Endothelial cell of umbilical vein (primary cell): ENCODE measurements around the gene FAM200C. TPM values are rescaled to one million over a fixed set of nuclear protein-coding genes. Genes with fewer than 3 reads are reported as not detected.

Experiments used
- BruUV-seq: library from RNA; stranded (reverse); fragments of 400-500 nt; replicated peaks from 2 replicates; lab custom pipeline; 2021; lab: Mats Ljungman, UMichigan
- CTCF ChIA-PET: fragments of 300-600, 350-600 bp; sonication (Branson Sonifier 250); formaldehyde crosslinking; loops from one replicate; lab custom pipeline; 2021; ENCODE audit warnings: antibody characterized with exemption, inconsistent platforms; lab: Charles Lee
- POLR2A ChIA-PET: fragments of 300-600, 350-600 bp; sonication (Branson Sonifier 250); formaldehyde crosslinking; loops from one replicate; lab custom pipeline; 2021; ENCODE audit warnings: antibody characterized with exemption, inconsistent platforms; lab: Charles Lee
- DNase-seq: peaks from one replicate; pipeline ENCODE4 v3.0.0-alpha.2; 2011; ENCODE audit warnings: low read depth, low spot score
- FAIRE-seq: peaks from 2 replicates; lab custom pipeline; 2011; peaks lifted over from hg19 to GRCh38; lab: Jason Lieb, UNC
- H2AFZ ChIP-seq: 2 replicates; pipeline ENCODE4 v1.6.0; 2012; ENCODE audit warnings: low read depth, low read length, control low read depth, inconsistent platforms
- H3K27ac ChIP-seq: 2 replicates; pipeline ENCODE4 v1.5.1; 2011; ENCODE audit warnings: low read depth, mild to moderate bottlenecking, control low read depth, low read length, moderate library complexity; ENCODE audit not compliant: insufficient read depth
- H3K27me3 ChIP-seq, 2 experiments: 2 replicates each; pipeline versions ENCODE4 v1.6.0 to v1.6.1; 2011; ENCODE audit warnings: low read length in 2 of 2, mixed read lengths in 1 of 2; ENCODE audit not compliant: control insufficient read depth in 2 of 2, insufficient read depth in 2 of 2
- H3K36me3 ChIP-seq, 2 experiments: 2 replicates in 1 of 2; 3 replicates in 1 of 2; pipeline ENCODE4 v1.5.1; 2011; ENCODE audit warnings: low read length in 2 of 2, mild to moderate bottlenecking in 1 of 2, moderate library complexity in 1 of 2; ENCODE audit not compliant: control insufficient read depth in 2 of 2, insufficient read depth in 2 of 2; ENCODE audit errors: extremely low read depth in 1 of 2
- H3K4me1 ChIP-seq: 3 replicates; pipeline ENCODE4 v1.5.1; 2011; ENCODE audit warnings: mild to moderate bottlenecking, low read length; ENCODE audit not compliant: control insufficient read depth, insufficient read depth; ENCODE audit errors: extremely low read depth
- H3K4me2 ChIP-seq: 2 replicates; pipeline ENCODE4 v1.6.1; 2011; ENCODE audit warnings: low read length, control low read depth, mixed read lengths; ENCODE audit not compliant: insufficient read depth
- H3K4me3 ChIP-seq, 3 experiments: fragments of 200-600 bp in 1 of 3; sonication (generic), shearing (Covaris generic) in 1 of 3; replicated peaks in 1 of 3; 2 replicates each; pipeline ENCODE4 v1.5.1; 2011 to 2016; ENCODE audit warnings: control low read depth in 3 of 3, low read length in 3 of 3, mild to moderate bottlenecking in 2 of 3, inconsistent platforms in 1 of 3, low read depth in 1 of 3, moderate library complexity in 1 of 3; ENCODE audit not compliant: insufficient read depth in 1 of 3
- H3K79me2 ChIP-seq: 2 replicates; pipeline ENCODE4 v1.6.0; 2012; ENCODE audit warnings: low read length, inconsistent platforms; ENCODE audit not compliant: control insufficient read depth, insufficient read depth
- H3K9ac ChIP-seq: replicated peaks from 2 replicates; pipeline ENCODE3; 2011; ENCODE audit warnings: low read length, control low read depth; ENCODE audit not compliant: insufficient read depth; ENCODE audit errors: extremely low read depth
- H3K9me1 ChIP-seq: replicated peaks from 3 replicates; pipeline ENCODE4 v1.6.0; 2011; ENCODE audit warnings: mild to moderate bottlenecking, low read length; ENCODE audit not compliant: control insufficient read depth, insufficient read depth; ENCODE audit errors: extremely low read depth
- H3K9me3 ChIP-seq: replicated peaks from 2 replicates; pipeline ENCODE4 v1.5.1; 2012; ENCODE audit warnings: low read length, inconsistent platforms; ENCODE audit not compliant: control insufficient read depth, insufficient read depth
- H4K20me1 ChIP-seq: replicated peaks from 2 replicates; pipeline ENCODE3; 2011; ENCODE audit warnings: mild to moderate bottlenecking, low read length; ENCODE audit not compliant: control insufficient read depth, insufficient read depth; ENCODE audit errors: extremely low read depth
- EZH2 ChIP-seq: IDR thresholded peaks from 2 replicates; pipeline ENCODE4 v1.6.1; 2012; ENCODE audit warnings: borderline replicate concordance, low read depth, mild to moderate bottlenecking, moderate library complexity, low read length, inconsistent platforms; ENCODE audit not compliant: severe bottlenecking
- FOS ChIP-seq: IDR thresholded peaks from 2 replicates; pipeline ENCODE4 v1.6.1; 2011; ENCODE audit warnings: mild to moderate bottlenecking, low read length, moderate library complexity, borderline replicate concordance; ENCODE audit not compliant: insufficient read depth
- GATA2 ChIP-seq: IDR thresholded peaks from 2 replicates; pipeline ENCODE4 v1.7.0; 2011; ENCODE audit warnings: low read depth, mild to moderate bottlenecking, moderate library complexity, mixed read lengths, low read length; ENCODE audit not compliant: insufficient read length, insufficient read depth
- JUN ChIP-seq: IDR thresholded peaks from 2 replicates; pipeline ENCODE4 v1.6.1; 2011; ENCODE audit warnings: borderline replicate concordance, low read depth; ENCODE audit not compliant: insufficient read length, insufficient read depth
- MYC ChIP-seq: IDR thresholded peaks from one replicate; pipeline ENCODE4 v1.6.1; 2011; ENCODE audit warnings: mild to moderate bottlenecking, low read depth, low read length
- POLR2A ChIP-seq: IDR thresholded peaks from 2 replicates; pipeline ENCODE4 v1.6.1; 2012; ENCODE audit warnings: low read depth, mild to moderate bottlenecking, control low read depth, low read length
- POLR2AphosphoS5 ChIP-seq: IDR thresholded peaks from 2 replicates; pipeline ENCODE4 v1.6.1; 2012; ENCODE audit warnings: low read depth, mild to moderate bottlenecking, control low read depth, low read length, moderate library complexity; ENCODE audit not compliant: insufficient read depth
- dilution Hi-C: fragments of 300-500 bp; cut with MboI; formaldehyde crosslinking; loops from one replicate; pipeline ENCODE4 v1.15.0; 2019; ENCODE audit warnings: low sequenced_read_pairs; ENCODE audit not compliant: extremely low pct_ligation_motif_present
- intact Hi-C: fragments of 100-400 bp; cut with micrococcal nuclease; formaldehyde crosslinking; loops from one replicate; pipeline ENCODE4 v1.10.0; 2022
- polyA plus RNA-seq, 4 experiments: library from polyadenylated mRNA; depleted of rRNA in 3 of 4; stranded (reverse) in 3 of 4; unstranded in 1 of 4; fragments of >200 nt; gene quantifications; 2 replicates each; pipeline versions ENCODE4 v1.2.1 to v1.2.3, GENCODE V29; 2011 to 2012; ENCODE audit warnings: missing spikeins in 1 of 4
- total RNA-seq: library from RNA; stranded (reverse); gene quantifications from 2 replicates; pipeline ENCODE4 v1.2.3, GENCODE V29; 2021
- TF ChIP-seq, protein P1 (sequence below), 2 donors: IDR thresholded peaks; 1 replicate in 1 of 2; 2 replicates in 1 of 2; pipeline ENCODE4 v1.5.1; 2011; ENCODE audit warnings: low read length in 2 of 2, mild to moderate bottlenecking in 2 of 2, moderate library complexity in 2 of 2, control low read depth in 1 of 2, inconsistent platforms in 1 of 2, low read depth in 1 of 2; ENCODE audit not compliant: insufficient read depth in 1 of 2; ENCODE audit errors: extremely low read depth in 1 of 2
- TF ChIP-seq, protein P2 (sequence below): IDR thresholded peaks from 2 replicates; pipeline ENCODE4 v1.6.1; 2011; ENCODE audit not compliant: insufficient read depth, insufficient read length

The FAM200C gene
- total and polyA plus RNA-seq, 2 donors (not counting 3 experiments of a cell fraction or from before 2014, with no cell fraction given), result 0.76 to 2.7 TPM

DNA sequence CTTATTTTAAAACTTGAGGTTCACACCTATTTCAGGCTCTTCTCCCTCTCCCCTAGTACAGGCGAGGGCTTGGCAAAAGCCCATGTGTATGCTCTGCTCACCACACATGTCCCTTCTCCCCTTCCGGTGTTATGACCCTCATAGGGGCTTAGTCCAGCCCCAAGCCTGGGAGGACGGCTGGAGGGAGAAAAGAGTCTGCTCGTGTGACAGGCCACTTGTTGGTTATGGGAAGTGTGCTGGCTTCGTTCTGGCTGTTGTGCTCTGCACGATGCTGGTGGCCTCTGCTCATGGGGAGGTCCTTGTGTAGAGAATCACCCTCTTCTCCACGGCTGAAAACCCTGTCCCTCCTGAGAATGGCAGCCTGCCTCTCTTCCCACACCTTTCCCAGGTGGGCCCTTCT, 32.9 kb upstream of the FAM200C start:
- FAIRE-seq, result no peak
- TF ChIP-seq POLR2A (no peak), FOS (no peak), GATA2 (no peak)
- TF ChIP-seq, protein P1, sequence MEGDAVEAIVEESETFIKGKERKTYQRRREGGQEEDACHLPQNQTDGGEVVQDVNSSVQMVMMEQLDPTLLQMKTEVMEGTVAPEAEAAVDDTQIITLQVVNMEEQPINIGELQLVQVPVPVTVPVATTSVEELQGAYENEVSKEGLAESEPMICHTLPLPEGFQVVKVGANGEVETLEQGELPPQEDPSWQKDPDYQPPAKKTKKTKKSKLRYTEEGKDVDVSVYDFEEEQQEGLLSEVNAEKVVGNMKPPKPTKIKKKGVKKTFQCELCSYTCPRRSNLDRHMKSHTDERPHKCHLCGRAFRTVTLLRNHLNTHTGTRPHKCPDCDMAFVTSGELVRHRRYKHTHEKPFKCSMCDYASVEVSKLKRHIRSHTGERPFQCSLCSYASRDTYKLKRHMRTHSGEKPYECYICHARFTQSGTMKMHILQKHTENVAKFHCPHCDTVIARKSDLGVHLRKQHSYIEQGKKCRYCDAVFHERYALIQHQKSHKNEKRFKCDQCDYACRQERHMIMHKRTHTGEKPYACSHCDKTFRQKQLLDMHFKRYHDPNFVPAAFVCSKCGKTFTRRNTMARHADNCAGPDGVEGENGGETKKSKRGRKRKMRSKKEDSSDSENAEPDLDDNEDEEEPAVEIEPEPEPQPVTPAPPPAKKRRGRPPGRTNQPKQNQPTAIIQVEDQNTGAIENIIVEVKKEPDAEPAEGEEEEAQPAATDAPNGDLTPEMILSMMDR (IDR thresholded peaks at IDR 0.05; ENCODE audit: extremely low read depth in 1 of 2, insufficient read depth in 1 of 2, low read depth in 1 of 2, low read length in 2 of 2), result no peak
- dilution Hi-C loops, result no loop called here
- Histone ChIP-seq H2AFZ (no peak overlapping the region), H3K36me3 (peaks cover 0 to 13% of the 10 kb centered on the region in 2 experiments), H4K20me1 (no peaks in the 10 kb centered on the region), H3K4me1 (no peaks in the 10 kb centered on the region), H3K9me3 (no peaks in the 10 kb centered on the region), H3K27me3 (peaks cover 0 to 6% of the 10 kb centered on the region in 2 experiments), H3K27ac (no peak overlapping the region), H3K9ac (no peak overlapping the region), H3K9me1 (no peaks in the 10 kb centered on the region), H3K4me3 (no peak overlapping the region), H3K4me2 (no peak overlapping the region), H3K79me2 (no peaks in the 10 kb centered on the region)
- POLR2A ChIA-PET, result no interaction called here
- BruUV-seq, result no TSS peak
- CTCF ChIA-PET, result interaction anchor here (0.9 to 1.4 kb wide), 2 partner anchors 9 to 75 kb away, joined by 3 read pairs; no protein-coding TSS in a partner anchor
- intact Hi-C loops, result no loop called here
- no peak for DNase-seq

DNA sequence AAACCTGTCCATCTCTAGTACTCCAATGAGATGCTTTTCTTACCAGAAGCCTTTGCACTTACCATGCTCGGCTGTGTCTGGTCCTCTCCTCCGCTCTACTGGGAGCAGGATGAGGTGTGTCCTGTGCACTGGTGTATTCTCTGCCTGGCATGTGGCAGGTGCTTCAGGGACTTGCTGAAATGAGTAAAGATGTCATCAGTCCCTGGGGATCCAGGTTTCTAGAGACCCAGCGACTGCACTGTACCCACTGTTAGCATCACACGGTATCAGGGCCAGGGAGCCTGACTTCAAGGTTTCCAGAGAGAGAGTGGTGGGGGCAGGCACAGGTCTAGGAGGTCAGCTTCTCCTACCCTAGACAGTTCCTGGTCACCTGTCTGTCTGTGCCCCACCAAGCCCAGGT, 32.3 kb upstream of the FAM200C start:
- dilution Hi-C loops, result no loop called here
- H3K4me2 ChIP-seq, result no peak overlapping the region
- H3K9me1 ChIP-seq, result no peaks in the 10 kb centered on the region
- POLR2A ChIA-PET, result no interaction called here
- no peaks in the 10 kb centered on the region for H3K4me1 ChIP-seq
- H3K4me3 ChIP-seq, result no peak overlapping the region
- no peak for DNase-seq
- no peak for FAIRE-seq
- H4K20me1 ChIP-seq, result no peaks in the 10 kb centered on the region
- CTCF ChIA-PET, result interaction anchor here (1.4 kb wide), 1 partner anchor 76 kb away, joined by 3 read pairs; no protein-coding TSS in a partner anchor
- BruUV-seq, result no TSS peak
- no peaks in the 10 kb centered on the region for H3K9me3 ChIP-seq
- H3K27ac ChIP-seq, result no peak overlapping the region
- TF ChIP-seq, protein P2, sequence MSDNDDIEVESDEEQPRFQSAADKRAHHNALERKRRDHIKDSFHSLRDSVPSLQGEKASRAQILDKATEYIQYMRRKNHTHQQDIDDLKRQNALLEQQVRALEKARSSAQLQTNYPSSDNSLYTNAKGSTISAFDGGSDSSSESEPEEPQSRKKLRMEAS, result no peak
- TF ChIP-seq GATA2 (no peak), EZH2 (no peak), FOS (no peak), JUN (no peak), POLR2AphosphoS5 (no peak), MYC (no peak), POLR2A (no peak)
- TF ChIP-seq, protein P1 (IDR thresholded peaks at IDR 0.05; ENCODE audit: extremely low read depth in 1 of 2, insufficient read depth in 1 of 2, low read depth in 1 of 2, low read length in 2 of 2), result no peak
- intact Hi-C loops, result no loop called here
- H3K79me2 ChIP-seq, result no peaks in the 10 kb centered on the region
- no peak overlapping the region for H3K9ac ChIP-seq
- peaks cover 0 to 17% of the 10 kb centered on the region in 2 experiments for H3K36me3 ChIP-seq
- H2AFZ ChIP-seq, result no peak overlapping the region
- peaks cover 0 to 4% of the 10 kb centered on the region in 2 experiments for H3K27me3 ChIP-seq
